GM19397 (cell line): ENCODE measurements around the gene ARFGAP3.

Experiments used
- ATAC-seq: cut with Tn5 transposase; IDR thresholded peaks from one replicate; pipeline ENCODE4 v1.9.1; 2021; ENCODE audit warnings: mild to moderate bottlenecking, moderate library complexity; ENCODE audit not compliant: unreplicated experiment

The ARFGAP3 gene

DNA sequence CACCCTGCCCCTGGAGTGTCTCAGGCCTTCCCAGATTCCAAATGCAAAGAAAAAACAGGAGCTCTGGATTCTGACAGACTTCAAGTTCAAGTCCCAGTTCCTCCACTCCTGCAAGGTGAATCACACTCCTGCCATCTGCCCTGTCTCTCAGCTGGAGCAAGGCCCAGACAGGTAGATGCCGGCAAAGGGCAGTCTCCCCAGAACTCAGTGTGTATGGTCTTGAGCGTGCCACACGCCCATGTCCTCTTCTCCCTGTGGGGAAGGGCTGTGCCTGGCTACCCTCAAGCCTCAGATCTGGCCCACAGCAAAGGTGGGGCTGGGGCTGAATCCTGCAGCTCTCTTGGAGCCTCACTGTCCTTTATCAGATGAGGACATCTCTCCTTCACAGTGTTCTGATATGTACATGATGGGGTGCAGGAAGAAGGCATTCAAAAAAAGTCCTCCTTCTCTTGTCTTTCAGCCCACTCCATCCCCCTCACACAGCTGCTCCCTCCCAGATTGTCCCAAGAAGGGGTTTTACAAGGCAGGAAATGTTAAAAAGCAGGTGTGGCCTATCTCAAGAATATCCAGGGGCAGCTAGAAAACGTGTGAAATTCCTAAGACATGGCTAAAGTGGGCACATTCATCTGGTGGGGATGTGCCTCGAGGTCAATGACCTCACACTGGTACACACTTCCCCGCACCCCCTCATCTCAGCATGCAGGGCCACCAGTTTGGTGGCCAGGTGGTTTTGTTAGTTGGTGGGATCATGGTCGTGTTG is 27.7 kb upstream of the ARFGAP3 start:
- ATAC-seq, result no peak

DNA sequence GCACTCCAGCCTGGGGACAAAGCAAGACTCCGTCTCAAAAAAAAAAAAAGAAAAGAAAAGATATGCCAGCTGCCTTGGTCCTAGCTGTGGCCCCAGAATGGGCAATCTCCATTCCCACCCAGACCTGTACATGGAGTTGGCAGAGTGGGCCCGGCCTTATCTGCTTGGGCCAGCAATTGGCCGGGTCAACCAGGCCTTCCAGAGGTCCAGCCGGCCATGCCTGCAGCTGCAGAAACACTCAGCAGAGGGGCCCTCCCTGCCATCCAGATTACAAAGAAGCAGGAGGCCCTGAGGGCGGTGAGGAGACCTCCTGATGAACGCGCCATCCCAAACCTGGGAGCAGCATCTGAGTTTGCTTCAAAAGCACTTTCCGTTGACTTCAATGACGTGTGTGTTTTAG is 26.9 kb upstream of the ARFGAP3 start:
- no peak for ATAC-seq

DNA sequence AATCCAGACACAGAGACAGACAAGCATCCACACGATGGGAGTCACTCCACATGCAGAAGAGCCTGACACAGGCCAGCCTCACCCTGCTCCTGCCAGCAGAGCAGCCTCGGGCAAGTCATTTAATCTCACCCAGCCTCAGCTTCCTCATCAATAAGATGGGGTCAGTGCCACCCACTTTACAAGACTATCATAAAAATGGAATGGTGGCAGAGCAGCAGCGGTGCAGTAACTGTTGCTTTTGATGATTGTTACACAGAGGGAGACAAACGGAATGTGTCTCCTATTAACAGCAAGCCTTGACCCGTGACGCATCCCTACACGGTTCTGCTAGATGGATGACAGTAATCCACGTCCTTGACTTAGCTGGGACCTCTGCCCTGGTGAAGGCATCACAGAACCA is 26.0 kb upstream of the ARFGAP3 start:
- ATAC-seq, result no peak

DNA sequence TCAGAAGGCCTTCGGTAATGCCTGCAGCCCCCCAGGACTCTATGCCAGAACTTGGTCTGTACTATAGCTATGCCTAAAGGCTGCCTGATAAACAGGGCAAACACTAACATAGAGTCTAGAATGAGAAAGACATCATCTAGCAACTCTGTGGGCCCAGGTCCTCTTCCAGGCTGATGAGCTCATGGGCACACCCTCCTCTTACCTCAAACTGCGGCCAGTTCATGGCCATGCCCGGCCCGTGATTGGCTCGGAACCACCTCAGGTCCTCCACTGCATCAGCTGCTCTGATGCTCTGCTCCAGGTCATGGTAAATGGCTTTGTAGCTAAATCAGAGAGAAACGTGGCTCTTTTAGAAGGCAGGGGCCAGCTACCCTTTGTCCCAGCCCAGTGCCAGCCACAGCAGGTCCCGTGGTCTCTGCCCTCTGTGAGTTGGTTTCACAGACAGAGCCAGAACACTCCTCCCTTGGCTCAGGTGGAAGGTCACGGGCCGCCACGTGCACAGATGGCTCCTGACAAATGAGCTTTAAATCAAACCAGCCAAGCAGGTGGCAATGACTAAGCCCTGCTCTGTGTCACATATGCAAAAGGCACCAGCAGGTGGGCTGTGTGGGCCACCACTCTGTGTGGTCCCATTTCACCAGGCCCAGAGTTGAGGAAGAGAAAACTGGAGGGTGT is 25.0 kb upstream of the ARFGAP3 start:
- ATAC-seq, result no peak

DNA sequence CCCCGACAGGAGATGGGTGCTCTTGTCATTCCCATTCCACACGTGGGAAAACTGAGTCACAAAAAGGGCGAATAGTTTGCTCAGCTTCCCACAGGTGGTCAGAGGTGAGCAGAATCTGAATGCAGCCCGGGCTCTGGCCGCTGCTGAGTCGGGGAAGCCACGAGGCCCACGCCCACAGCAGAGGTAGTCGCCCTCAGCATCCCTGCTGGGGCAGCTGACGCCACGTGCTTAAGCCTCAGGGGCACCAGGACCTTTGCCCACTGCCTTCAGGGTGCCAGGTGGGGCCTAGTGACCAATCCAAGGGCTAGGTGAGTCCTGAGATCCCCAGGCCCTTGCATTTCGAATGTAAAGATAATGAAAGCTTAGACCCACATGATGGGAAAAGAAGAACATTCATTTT is 24.2 kb upstream of the ARFGAP3 start:
- no peak for ATAC-seq

DNA sequence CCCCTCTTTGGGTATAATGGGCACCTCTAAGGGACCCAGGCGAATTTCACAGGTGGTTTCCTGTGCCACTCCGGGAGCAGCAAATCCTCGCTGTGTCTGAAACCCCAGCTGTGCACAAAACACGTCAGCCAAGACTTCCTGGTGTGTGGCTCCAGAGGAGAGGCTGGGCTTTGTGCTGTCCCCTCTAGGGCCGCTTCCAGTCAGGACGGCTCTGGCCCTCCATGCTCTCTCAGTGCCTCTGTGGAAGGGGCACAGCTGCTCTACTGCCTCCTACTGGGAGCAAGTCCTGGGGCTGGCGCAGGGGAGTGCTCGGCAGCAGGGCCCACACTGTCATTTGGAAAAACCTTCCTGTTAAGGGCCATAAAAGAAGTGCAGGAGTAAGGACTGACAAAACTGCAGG is 23.7 kb upstream of the ARFGAP3 start:
- no peak for ATAC-seq

DNA sequence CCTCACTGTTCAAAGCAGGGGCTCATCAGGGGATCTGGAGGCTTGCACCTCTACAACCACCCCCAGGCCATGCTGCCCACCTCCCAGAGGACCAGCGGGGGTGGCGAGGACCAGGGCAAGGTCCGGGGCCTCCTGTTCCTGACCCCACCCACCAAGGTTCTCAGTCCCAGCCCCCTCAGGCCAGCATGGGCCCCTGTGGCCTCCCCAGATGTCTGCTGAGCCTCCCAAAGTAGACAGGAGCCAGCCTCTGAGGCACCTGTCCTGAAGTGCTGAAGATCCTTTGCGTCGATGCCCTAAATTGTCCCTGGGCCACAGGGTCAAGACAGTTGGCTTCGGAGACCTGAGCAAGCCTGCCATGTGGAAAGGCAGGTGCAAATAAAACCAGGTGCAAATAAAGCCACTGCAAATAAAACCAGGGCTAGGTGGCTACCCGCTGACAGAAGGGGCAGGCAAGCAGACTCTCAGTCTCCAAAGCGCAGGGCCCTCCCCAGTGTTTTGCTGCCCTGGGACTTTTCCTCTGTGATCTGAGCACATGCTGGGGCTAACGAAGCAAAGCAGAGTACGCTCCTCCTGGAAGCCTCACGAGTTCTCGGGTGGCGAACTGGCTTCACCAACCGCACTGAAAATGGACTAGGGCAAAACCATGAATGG is 22.4 kb upstream of the ARFGAP3 start:
- no peak for ATAC-seq

DNA sequence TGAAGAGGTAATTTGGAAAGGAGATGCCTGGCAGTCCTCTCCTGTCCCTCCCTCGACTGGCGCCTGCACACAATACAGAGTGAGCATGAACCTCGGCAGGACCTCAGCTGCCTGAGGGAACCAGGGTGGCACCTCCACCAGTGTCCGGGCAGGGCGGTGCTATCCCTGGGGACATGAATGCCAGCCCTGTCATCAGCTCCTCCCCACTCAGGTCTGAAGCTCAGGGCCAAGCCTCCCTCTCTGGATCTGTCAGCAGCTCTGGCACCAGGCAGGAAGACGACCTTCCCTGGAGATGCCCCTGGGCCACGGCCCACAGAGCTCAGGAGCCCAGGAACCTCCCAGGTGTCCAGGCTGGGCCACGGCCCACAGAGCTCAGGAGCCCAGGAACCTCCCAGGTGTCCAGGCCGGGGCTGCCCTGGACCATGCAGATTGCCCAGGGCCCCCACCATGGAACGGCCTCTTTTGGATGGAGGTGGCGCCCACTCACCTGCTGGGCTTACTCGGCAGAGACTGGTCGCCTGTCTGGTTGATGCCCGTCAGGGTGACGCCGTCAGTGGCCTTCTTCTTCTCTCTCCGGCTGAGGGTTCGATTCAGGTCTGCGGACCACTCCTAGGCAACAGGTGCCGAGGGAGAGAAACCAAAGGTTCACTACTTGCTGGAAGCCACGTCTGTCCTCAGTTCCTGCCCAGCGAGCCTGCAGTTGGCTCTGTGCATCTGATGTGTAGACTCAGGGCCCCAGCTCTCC is 21.7 kb upstream of the ARFGAP3 start:
- no peak for ATAC-seq

DNA sequence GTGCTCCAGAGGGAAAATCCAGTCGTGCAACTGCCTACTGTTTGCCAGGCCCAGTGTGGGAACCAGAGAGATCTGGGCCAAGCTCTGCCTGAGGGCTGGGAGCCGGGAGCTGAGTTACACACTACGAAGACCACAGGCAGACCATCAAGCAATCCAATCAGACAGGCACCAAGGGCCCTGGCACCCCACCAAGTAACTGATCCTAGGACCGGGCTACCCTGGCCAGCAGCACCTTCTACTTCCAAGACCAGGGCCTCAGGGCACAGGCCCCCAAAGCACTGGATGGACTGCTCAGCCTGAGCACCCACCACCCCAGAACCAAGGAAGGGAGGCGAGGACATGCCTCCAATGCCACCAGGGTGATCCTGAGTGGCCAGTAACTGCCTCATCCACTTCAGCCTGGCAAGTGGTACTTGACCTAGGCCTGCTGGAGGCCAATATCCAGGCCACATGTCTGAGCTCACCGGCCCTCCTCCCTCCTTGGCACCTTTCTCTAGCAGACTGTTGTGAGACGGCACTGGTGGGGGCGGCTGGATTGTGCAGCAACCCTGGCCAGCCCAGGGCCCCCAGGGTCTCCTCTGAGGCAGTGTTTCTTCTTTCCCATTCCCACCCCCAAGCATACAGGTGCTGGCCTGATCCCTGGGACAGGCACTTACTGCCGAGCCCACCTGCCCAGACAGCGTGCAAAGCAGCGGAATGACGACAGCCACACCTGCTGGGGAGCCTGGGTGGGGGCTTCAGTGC is 20.7 kb upstream of the ARFGAP3 start:
- ATAC-seq, result no peak

DNA sequence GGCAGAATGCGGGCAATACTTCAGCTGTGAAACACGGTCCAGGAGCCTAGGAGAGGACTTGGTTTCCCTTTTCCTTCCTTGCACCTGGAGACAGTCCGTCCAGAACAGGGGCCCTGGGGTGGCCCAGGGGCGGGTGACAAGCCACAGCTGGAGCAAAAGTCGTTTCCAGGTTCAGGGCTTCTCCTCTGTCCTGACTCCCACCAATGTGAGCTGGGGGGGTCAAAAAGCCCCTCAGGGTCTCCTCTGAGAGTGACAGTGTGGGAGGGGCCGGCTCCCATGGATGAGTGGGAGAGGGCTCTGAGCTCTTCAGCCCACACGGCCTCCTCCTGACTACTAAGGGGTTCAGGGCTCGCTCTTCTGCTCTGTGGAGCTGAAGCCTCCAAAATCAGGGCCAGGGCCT is 20.1 kb upstream of the ARFGAP3 start:
- no peak for ATAC-seq

DNA sequence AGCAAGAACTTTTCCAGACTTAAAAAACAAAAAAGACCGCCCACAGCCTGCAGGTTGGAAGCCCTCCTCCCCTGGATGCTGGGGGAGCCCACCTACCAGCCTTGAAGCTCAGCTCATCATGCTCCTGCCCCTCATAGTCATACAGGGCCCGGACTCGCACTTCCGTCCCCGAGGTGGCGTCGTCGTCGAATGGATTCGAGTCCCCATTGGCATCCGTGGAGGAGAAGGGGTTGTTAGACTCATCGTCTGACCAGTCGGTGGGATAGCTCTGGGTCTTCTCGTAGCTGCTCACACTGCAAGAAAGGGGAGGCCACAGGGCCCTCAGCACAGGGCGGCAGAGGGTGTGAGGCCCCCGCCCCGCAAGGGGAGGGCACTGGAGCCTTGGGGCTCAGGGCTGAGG is 19.0 kb upstream of the ARFGAP3 start:
- ATAC-seq, result no peak

DNA sequence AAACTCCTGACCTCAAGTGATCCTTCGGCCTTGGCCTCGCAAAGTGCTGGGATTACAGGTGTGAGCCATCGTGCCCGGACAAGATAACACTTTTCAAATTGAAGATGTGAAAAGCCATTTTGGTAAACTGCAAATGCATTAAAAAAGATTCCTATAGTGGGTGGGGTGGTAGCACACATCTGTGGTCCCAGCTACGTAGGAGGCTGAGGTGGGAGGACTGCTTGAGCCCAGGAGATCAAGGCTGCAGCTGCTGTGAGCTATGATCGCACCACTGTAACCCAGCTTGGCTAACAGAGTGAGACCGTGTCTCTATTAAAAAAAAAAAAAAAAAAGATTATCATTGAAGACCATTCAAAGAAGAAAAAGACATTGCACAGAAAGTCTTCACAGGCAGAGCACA is 16.9 kb upstream of the ARFGAP3 start:
- no peak for ATAC-seq

DNA sequence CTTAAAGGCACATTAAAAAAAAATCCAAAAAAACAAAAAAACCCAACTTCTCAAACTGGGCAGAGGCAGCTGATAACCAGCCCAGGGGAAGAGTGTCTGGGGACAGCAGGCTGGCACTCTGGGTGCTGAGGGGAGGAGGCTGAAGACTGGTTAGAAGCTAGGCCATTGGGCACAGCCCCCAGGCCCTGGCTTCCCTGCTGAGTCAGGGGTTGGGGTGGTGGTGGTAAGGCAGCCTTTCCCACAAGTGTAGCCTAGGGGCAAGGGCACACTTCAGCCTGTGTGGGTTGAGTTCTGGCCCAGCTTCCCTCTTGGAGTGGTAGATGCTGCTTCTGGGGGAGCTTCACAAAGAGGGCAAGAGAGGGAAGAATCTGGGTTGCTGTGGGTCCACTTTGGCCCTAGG is 16.3 kb upstream of the ARFGAP3 start:
- no peak for ATAC-seq

DNA sequence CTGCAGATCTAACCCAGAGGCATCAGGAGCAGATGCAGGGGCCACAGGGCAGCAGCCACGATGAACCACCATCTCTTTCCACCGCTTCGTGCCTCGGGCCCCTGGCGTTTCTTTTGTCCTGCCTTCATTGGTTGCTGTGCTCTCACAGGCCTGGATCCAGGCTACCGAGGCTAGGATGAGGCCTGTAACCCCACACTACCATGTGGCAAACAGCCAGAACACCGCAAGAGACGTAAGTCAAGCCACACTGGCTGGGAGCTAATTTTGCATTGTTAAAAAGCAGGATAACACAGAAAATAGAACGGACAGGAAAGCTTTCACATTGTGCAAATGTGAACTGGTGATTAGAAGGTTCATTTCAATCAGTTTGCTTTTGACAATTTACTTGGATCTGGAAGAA is 15.7 kb upstream of the ARFGAP3 start:
- no peak for ATAC-seq

DNA sequence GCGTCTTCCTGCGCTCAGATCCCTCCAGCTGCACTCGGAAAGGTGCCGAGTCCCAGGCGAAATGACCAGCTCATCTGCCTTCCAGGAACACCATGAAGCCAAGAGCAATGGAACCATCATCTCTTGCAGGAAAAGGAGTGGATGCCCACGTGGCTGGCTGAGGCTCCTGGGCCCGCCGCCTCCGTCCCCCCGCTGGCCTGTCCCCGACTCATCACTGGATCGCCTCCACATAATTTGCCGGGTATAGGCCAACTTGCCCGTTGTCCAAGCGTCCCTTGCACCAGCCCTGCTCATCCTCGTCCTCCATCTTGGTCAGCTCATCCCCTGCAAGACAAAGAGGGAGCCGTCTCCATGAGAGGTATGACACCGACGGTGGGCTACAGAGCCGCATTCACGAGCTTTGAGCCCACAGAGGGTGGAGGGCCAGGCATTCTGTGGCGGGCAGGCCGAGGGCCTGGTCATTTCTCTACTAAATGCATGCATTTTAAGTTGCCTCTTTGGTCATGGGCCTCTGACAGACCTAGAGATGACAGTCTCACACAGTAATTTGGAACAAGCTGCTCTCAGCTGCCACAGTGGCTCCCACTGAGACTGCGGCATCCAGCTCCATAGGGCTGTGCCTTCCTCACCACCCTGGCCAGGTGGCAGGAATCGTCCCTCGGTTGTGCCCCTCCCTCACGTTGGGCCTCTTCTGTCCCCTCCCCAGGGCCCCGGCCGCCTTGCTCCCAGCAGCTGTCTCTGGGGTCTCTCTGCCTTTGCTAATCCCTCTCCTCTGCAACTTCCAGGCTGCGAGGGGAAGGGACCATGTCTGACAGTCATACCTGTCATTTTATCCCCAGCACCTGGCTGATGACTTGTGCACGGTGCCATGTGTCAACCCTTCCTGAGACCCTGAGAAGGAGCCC is 14.3 kb upstream of the ARFGAP3 start:
- ATAC-seq, result no peak

DNA sequence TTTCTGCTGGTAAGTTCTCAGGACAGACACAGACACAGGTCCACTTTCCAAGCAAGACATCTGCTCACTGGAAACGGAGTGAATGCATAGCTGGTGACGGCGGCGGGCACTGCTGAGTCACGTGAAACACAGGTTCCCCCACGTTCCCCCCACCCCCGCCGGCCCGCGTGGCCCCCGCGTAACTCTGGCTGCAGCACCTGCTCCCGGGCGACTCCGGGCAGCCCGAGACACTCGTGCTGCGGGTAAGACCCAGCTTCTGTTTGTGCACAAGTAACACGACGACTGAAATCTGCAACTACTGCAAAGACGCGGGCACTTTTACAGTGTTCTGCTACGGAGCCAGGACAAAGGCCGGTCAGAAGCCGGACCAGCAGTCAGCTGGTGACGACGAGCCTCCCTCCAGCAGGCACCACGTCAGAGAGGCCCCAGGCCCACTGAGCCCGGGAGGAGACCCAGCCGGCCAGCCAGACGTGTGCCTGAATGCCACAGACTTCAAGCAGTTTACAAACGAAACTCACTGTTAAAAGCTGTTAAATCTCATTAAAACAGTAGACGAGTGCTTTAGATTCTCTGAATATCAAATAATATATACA is 12.9 kb upstream of the ARFGAP3 start:
- no peak for ATAC-seq

DNA sequence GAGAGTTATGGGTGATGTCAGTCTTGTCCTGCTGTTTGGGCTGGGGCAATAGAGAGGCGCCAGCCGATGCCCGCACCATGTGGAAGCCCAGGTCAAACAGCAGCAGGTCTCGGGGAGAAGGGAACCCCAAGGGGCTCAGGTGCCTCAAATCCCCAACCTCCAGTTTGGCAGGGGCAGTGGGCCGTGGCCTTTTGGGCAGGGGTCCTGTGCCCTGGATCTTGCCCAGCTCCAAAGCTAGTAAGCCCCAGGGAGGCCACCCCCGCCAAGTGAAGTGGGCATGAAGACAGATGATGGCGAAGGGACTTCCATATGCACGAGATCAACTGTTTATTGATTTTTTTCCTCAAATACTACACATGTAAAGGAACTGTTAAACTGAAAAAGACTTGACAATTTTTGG is 12.4 kb upstream of the ARFGAP3 start:
- ATAC-seq, result no peak

DNA sequence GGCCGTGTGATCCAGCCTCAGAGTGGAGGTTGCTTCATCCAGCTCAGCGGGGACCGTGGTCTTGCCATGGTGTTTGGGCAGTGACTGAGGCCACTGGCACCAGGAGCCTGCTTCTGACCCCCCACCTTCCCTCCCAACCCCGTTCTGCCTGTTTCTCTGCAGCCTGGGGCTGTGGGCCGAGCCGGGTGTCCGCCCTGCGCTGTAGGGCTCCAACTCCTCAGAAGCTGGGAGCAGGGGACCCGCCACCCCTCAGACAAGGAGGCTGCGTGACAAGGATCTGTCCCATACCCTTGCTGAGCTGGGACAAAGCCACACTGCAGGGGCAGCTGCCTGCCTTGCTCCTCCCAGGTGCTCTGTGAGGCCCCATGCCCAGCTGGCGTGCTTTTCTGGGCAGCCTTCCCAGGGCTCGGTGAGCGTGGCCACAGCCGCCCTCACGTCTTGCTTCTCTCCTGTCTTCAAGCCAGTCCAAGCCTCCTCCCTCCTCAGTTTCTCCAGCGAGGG is 11.7 kb upstream of the ARFGAP3 start:
- no peak for ATAC-seq

DNA sequence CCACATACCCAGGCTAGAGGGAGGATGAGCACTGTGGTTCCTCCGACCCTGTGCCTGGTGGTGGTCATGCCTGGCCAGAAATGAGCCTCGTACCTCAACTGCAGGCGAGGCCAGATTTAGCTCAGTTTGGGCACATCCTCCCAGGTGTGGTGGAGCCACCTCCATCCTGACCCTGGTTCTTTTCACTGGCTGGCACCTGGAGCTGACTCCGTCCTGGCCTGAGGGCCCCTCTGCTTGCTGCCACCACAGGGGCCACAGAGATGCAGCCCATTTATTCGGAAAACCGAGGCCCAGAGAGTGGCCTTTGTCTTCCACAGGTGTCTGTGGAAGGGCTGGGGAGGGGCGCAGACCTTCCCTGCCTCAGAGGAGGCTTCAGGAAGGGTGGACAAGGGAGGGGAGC is 9.0 kb upstream of the ARFGAP3 start:
- ATAC-seq, result no peak
